Thymus (tissue), 11 donors: ENCODE measurements around the gene STPG2. TPM values are rescaled to one million over a fixed set of nuclear protein-coding genes. Genes with fewer than 3 reads are reported as not detected.

Experiments used
- DNase-seq, 9 donors: peaks; one replicate each; pipeline ENCODE4 v3.0.0-alpha.2; 2013; ENCODE audit warnings: low spot score in 9 of 9, low read depth in 6 of 9, missing footprints in 1 of 9
- H3K27ac ChIP-seq, 2 donors: one replicate each; pipeline ENCODE4 v1.5.1; 2013; ENCODE audit warnings: control low read depth in 1 of 2, low read depth in 1 of 2, low read length in 1 of 2, mild to moderate bottlenecking in 1 of 2, moderate library complexity in 1 of 2
- H3K27me3 ChIP-seq, 2 donors: one replicate each; pipeline ENCODE4 v1.5.1; 2013; ENCODE audit warnings: low read length in 1 of 2; ENCODE audit not compliant: control insufficient read depth in 2 of 2, insufficient read depth in 1 of 2
- H3K36me3 ChIP-seq, 2 donors: one replicate each; pipeline ENCODE4 v1.5.1; 2013; ENCODE audit warnings: low read length in 1 of 2, mild to moderate bottlenecking in 1 of 2, moderate library complexity in 1 of 2; ENCODE audit not compliant: control insufficient read depth in 2 of 2, insufficient read depth in 2 of 2
- H3K4me1 ChIP-seq, 2 donors: one replicate each; pipeline ENCODE4 v1.5.1; 2013; ENCODE audit warnings: low read length in 2 of 2; ENCODE audit not compliant: control insufficient read depth in 2 of 2, insufficient read depth in 2 of 2
- H3K4me3 ChIP-seq, 2 donors: one replicate each; pipeline ENCODE4 v1.5.1; 2013; ENCODE audit warnings: low read length in 2 of 2, control low read depth in 1 of 2, mild to moderate bottlenecking in 1 of 2
- H3K9me3 ChIP-seq, 2 donors: one replicate each; pipeline ENCODE4 v1.5.1; 2013; ENCODE audit warnings: low read length in 1 of 2, mild to moderate bottlenecking in 1 of 2; ENCODE audit not compliant: control insufficient read depth in 2 of 2, insufficient read depth in 1 of 2
- WGBS: extraction: QIAGEN DNeasy Blood & Tissue Kit; methylation state at CpG from one replicate; pipeline ENCODE4 v1.1.7; 2013; 5-methylcytosine and 5-hydroxymethylcytosine counted together
- polyA plus RNA-seq: library from polyadenylated mRNA; stranded (reverse); fragments of 200-250 nt; gene quantifications from one replicate; pipeline ENCODE4 v1.2.3, GENCODE V29; 2013
- total RNA-seq: library from RNA; stranded (reverse); fragments of 120-200 nt; gene quantifications from one replicate; pipeline ENCODE4 v1.2.4, GENCODE V29; 2013
- donor health status: healthy.

STPG2 gene
- total and polyA plus RNA-seq, 2 donors = 0.16 to 0.24 TPM

DNA sequence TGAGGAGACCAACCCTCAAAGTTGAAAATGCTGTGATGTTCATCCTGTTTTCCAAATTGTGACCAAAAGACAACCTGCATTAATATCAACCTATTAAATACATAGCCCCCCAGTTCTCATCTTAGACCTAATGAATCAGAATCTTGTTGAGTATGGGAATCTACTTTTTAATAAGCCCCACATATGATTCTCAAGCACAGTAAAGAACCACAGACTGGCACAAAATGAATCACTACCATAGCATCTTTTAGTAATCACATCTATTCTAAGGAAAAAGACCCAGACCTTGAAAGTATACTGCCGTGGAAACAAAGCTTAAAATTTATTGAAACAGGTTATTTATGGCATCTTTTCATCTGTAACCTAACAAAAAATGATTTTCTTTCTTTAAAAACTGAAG, 152.9 kb downstream of the STPG2 start:
- no peak overlapping the region for H3K27ac ChIP-seq
- DNase-seq = no peak
- WGBS = 83% methylated on average over 1 of the region's 1 CpG

GRCh38 chr4:97987019-97987648, 156.1 kb downstream of the STPG2 start:
- no peaks in the 10 kb centered on the region for H3K4me1 ChIP-seq
- no peaks in the 10 kb centered on the region for H3K36me3 ChIP-seq
- no peak overlapping the region for H3K27ac ChIP-seq
- DNase-seq = peak in 7 of 9 donors; percentile 2 to 52 (median 4)
- no peaks in the 10 kb centered on the region for H3K9me3 ChIP-seq
- no peak overlapping the region for H3K4me3 ChIP-seq
- 51% methylated on average over 2 of the region's 2 CpGs for WGBS
- no peaks in the 10 kb centered on the region for H3K27me3 ChIP-seq

More for the DNA sequence above, 152.9 kb downstream of the STPG2 start:
- Histone ChIP-seq H3K4me3 (no peak overlapping the region), H3K4me1 (no peaks in the 10 kb centered on the region), H3K36me3 (no peaks in the 10 kb centered on the region), H3K9me3 (peaks cover 0 to 10% of the 10 kb centered on the region in 2 donors), H3K27me3 (no peaks in the 10 kb centered on the region)

DNA sequence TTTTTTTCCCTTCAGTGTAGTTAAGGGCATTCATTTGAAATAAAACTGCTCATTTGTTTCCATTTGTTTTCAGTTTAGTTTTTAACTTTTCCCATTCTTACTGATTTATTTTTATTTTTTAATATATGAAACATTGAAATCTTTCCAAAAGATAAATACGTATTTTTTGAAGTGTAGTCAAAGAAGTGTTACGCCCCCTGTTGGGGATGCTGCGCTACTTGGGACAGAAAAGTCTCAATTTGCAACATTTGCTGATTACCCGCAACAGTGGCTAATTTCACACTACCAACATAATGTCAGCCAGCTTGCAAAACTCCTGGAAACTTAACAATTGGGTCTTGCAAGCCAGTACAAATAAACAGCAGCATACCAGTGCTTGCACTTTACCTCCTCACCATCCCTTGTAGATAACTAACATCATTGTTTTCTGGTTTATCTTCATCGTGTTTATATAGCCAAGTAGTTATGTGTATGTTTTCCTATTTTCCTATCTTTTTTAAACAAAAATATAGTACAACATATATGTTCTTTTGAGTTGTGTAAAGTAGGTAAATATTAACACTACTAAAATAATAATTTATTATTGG, 158.6 kb downstream of the STPG2 start:
- no peaks in the 10 kb centered on the region for H3K36me3 ChIP-seq
- H3K27ac ChIP-seq = no peak overlapping the region
- no peaks in the 10 kb centered on the region for H3K4me1 ChIP-seq
- H3K27me3 ChIP-seq = no peaks in the 10 kb centered on the region
- H3K9me3 ChIP-seq = no peaks in the 10 kb centered on the region
- H3K4me3 ChIP-seq = no peak overlapping the region
- 92% methylated on average over 5 of the region's 5 CpGs for whole genome bisulfite sequencing
- peak in 1 of 9 donors; percentile 3 for DNase-seq

DNA sequence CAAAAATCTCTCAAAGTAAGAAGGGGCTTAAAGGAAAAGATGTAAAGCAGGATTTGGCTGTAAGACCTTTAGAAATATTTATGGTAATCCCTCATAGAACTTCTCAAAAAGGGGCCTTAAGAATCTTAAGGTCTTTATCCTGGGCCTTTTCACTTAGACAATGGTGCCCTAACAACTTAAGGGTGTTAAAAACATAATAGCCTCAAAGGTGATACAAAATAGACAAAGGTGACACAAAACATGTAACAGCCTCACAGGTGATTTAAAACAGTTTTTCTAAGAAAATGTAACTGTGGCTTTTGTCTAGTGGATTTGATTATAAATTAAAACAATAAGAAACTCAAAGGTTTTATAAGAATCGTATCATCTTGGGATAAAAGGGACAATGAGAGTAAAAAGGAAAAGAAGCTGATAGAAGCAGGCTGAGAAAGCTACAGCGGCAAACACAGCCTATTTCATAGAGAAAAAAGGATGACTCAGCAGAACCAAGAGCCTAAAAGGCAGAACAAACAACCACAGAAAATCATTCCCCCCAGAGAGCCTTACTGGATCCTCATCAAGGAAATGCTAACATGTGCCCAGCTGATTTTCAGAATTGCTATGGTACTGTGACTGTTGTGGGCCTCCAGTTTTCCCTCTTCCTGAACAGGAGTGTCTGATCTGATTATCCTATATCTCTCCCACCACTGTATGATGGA, 164.3 kb downstream of the STPG2 start:
- no peak for DNase-seq
- Histone ChIP-seq H3K9me3 (peaks cover 0 to 6% of the 10 kb centered on the region in 2 donors), H3K4me3 (no peak overlapping the region), H3K27ac (no peak overlapping the region), H3K36me3 (no peaks in the 10 kb centered on the region), H3K4me1 (no peaks in the 10 kb centered on the region), H3K27me3 (no peaks in the 10 kb centered on the region)
- 52% methylated on average over 2 of the region's 2 CpGs for WGBS

DNA sequence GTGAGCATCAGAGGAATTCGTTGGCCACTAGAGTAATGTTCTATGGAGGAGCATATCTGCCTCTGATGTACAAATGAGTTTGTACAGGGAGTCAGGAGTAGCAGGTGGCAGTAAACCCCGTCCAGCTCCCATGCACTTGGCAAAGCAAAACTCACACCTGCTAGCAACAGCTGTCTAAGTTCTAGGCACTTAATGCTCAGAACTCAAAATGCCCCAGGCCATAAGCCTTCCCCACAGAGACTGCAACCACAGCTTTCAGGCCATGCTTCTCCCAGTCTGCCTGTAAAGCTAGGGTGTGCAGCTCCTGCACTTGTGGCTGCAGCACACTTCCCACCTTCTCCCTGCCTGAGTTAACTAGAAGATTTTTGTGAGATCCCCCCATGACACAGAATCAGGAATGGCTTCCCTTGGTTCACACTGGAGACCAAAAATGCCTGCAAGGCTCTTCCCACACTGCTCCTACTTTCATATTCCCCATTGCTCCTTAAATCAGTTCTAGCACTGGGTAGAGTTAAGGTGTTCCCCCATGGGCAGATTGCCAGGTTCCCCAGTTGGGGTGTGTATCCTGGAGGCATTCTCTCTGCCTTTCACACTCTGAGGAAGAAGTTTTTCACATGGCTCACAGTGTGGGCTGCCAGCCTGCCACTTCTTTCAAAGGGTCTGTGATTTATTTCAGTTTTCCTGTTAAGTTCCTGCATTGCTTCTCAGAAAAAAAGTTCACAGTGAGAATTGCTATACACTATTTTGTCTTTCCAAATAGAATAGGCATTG, 189.9 kb downstream of the STPG2 start:
- WGBS = 69% methylated on average over 2 of the region's 2 CpGs
- peaks cover 0 to 2% of the 10 kb centered on the region in 2 donors for H3K9me3 ChIP-seq

DNA sequence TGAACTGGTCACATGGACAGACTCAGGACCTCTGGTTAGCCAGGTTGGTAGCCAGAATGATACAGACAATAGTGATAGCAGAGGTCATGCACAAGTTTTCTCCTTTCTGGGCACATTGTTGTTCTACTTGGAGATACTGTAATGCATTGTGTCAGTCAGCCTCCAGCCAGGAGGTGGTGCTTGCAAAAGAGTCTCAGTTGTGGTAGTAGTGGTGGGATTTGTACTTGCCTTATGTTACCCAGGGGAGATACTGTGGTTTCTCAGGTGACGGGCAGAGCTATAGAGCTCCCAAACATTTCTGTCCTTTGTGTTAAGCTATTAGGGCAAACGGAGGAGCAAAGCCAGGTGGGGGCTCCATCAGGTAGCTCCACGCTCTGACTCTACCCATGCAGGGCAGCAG, 190.5 kb downstream of the STPG2 start:
- Histone ChIP-seq H3K9me3 (peaks cover 0 to 2% of the 10 kb centered on the region in 2 donors), H3K27me3 (no peaks in the 10 kb centered on the region), H3K27ac (no peak overlapping the region), H3K4me3 (no peak overlapping the region), H3K36me3 (no peaks in the 10 kb centered on the region), H3K4me1 (no peaks in the 10 kb centered on the region)
- no peak for DNase-seq
- WGBS = 92% methylated on average over 3 of the region's 3 CpGs

More for the DNA sequence above, 189.9 kb downstream of the STPG2 start:
- H3K4me3 ChIP-seq = no peak overlapping the region
- no peak overlapping the region for H3K27ac ChIP-seq
- H3K4me1 ChIP-seq = no peaks in the 10 kb centered on the region
- DNase-seq = no peak
- no peaks in the 10 kb centered on the region for H3K27me3 ChIP-seq
- H3K36me3 ChIP-seq = no peaks in the 10 kb centered on the region

DNA sequence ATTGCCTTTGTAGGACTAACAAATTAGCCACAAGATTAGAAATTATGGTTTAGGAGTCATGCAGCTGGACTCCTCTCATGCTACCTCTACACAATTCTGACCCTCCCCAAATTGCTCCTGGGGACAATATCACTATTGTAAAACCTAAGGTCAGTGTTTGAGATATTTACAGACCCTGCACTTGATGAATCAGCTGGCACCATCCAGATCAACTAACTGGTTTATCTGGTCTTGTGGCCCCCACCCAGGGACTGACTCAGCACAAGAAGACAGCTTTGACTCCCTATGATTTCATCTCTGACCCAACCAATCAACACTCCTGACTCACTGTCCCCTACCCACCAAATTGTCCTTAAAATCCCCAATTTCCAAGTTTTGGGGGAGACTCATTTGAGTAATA, 192.4 kb downstream of the STPG2 start:
- H3K27ac ChIP-seq = no peak overlapping the region
- no peak overlapping the region for H3K4me3 ChIP-seq
- no peaks in the 10 kb centered on the region for H3K27me3 ChIP-seq
- peaks cover 0 to 2% of the 10 kb centered on the region in 2 donors for H3K9me3 ChIP-seq
- no peaks in the 10 kb centered on the region for H3K36me3 ChIP-seq
- no peaks in the 10 kb centered on the region for H3K4me1 ChIP-seq
- no peak for DNase-seq

- 91% methylated on average over 1 of the region's 1 CpG for WGBS
- no peaks in the 10 kb centered on the region for H3K27me3 ChIP-seq
- no peaks in the 10 kb centered on the region for H3K36me3 ChIP-seq
- H3K9me3 ChIP-seq = peaks cover 3 to 9% of the 10 kb centered on the region in 2 donors
- no peak for DNase-seq
- H3K27ac ChIP-seq = no peak overlapping the region
- H3K4me3 ChIP-seq = no peak overlapping the region
- H3K4me1 ChIP-seq = no peaks in the 10 kb centered on the region
Measured at GRCh38 chr4:97942951-97943350, 200.3 kb downstream of the STPG2 start.

DNA sequence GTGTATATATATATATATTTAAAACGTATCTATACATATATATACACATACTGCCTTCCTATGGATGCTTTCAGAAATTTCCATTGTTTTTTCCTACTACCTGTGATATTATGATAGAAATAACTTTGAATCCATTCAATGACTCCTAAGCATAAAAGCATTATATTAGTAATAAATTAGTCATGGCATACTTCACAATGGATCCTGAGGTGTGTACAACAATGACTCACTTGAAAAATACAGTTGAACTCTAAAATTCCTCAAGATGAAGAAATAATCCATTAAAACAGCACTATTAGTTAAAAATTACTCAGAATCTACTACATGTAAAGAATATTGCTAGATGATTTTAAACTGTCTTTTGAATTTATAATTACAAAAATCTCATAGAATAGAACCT, 201.1 kb downstream of the STPG2 start:
- Histone ChIP-seq H3K27ac (no peak overlapping the region), H3K36me3 (no peaks in the 10 kb centered on the region), H3K4me3 (no peak overlapping the region), H3K27me3 (no peaks in the 10 kb centered on the region), H3K9me3 (peaks cover 4 to 14% of the 10 kb centered on the region in 2 donors), H3K4me1 (no peaks in the 10 kb centered on the region)
- DNase-seq = no peak
- 90% methylated on average over 1 of the region's 1 CpG for WGBS
